HCT116 (cell line): Measurements from ENCODE around the gene KAZN. TPM values are rescaled to one million over a fixed set of nuclear protein-coding genes. Genes with fewer than 3 reads are reported as not detected.

Experiments used
- ATAC-seq: fragments of 200-7000 bp; cut with Tn5 transposase; 2 replicates; pipeline ENCODE4 v1.9.1; 2020; ENCODE audit warnings: mild to moderate bottlenecking, moderate library complexity
- BruUV-seq: library from RNA; stranded (reverse); fragments of 400-500 nt; replicated peaks from 2 replicates; lab custom pipeline; 2021; lab: Mats Ljungman, UMichigan
- CTCF ChIA-PET: fragments of 300-600 bp; sonication (Branson Sonifier 250); formaldehyde crosslinking; loops from one replicate; lab custom pipeline; 2021; ENCODE audit warnings: antibody characterized with exemption; lab: Charles Lee
- POLR2A ChIA-PET: fragments of 300-600, 350-600 bp; sonication (Branson Sonifier 250); formaldehyde crosslinking; loops from one replicate; lab custom pipeline; 2021; ENCODE audit warnings: antibody characterized with exemption; lab: Charles Lee
- RAD21 ChIA-PET, 2 experiments: fragments of 300-600 bp; sonication (Branson Sonifier 250); formaldehyde crosslinking; loops; one replicate each; lab custom pipeline; 2023; ENCODE audit warnings: low total read pairs in 2 of 2; ENCODE audit not compliant: uncharacterized antibody in 2 of 2, unreplicated experiment in 2 of 2, low non-redundant PET in 1 of 2; lab: Charles Lee
- DNase-seq: peaks from one replicate; pipeline ENCODE4 v3.0.0-alpha.2; 2010; ENCODE audit warnings: low read depth, low spot score
- H2AFZ ChIP-seq: fragments of 200-600 bp; shearing (Covaris generic), sonication (generic); 2 replicates; pipeline ENCODE4 v1.6.1; 2017; ENCODE audit warnings: low read depth, mixed run types, mixed read lengths, antibody characterized with exemption, low read length; ENCODE audit not compliant: poor library complexity, severe bottlenecking
- H3K27ac ChIP-seq: 2 replicates; pipeline ENCODE4 v1.5.1; 2012; ENCODE audit warnings: low read depth, low read length
- H3K27me3 ChIP-seq: fragments of 200-600 bp; sonication (generic); 2 replicates; pipeline ENCODE4 v1.6.1; 2016; ENCODE audit warnings: mixed run types, low read length, mixed read lengths; ENCODE audit not compliant: insufficient read depth
- H3K36me3 ChIP-seq, 2 experiments: fragments of 200-500 bp in 1 of 2; fragments of 200-600 bp in 1 of 2; sonication (Bioruptor generic) in 1 of 2; sonication (generic) in 1 of 2; 2 replicates each; pipeline versions ENCODE4 v1.5.1 to v1.6.1; 2014 to 2016; ENCODE audit warnings: low read length in 2 of 2, inconsistent platforms in 1 of 2, mixed read lengths in 1 of 2, mixed run types in 1 of 2; ENCODE audit not compliant: insufficient read depth in 2 of 2, control insufficient read depth in 1 of 2
- H3K4me1 ChIP-seq, 2 experiments: fragments of 200-600 bp in 1 of 2; sonication (generic) in 1 of 2; 2 replicates each; pipeline versions ENCODE4 v1.5.1 to v1.6.1; 2012 to 2017; ENCODE audit warnings: low read length in 2 of 2, inconsistent platforms in 1 of 2, mild to moderate bottlenecking in 1 of 2, mixed read lengths in 1 of 2, mixed run types in 1 of 2, moderate library complexity in 1 of 2; ENCODE audit not compliant: insufficient read depth in 2 of 2, control insufficient read depth in 1 of 2
- H3K4me2 ChIP-seq: fragments of 200-600 bp; sonication (generic); 2 replicates; pipeline ENCODE4 v1.6.1; 2017; ENCODE audit warnings: mixed run types, low read length, mixed read lengths
- H3K4me3 ChIP-seq, 2 experiments: fragments of 200-600 bp in 1 of 2; sonication (generic) in 1 of 2; replicated peaks in 1 of 2; 2 replicates each; pipeline ENCODE4 v1.5.1; 2011 to 2016; ENCODE audit warnings: low read length in 2 of 2, control low read depth in 1 of 2, low read depth in 1 of 2, mild to moderate bottlenecking in 1 of 2, mixed read lengths in 1 of 2, mixed run types in 1 of 2
- H3K79me2 ChIP-seq: fragments of 200-600 bp; sonication (generic); 2 replicates; pipeline ENCODE4 v1.6.1; 2017; ENCODE audit warnings: mild to moderate bottlenecking, mixed run types, low read length, moderate library complexity, mixed read lengths; ENCODE audit not compliant: insufficient read depth
- H3K9ac ChIP-seq: fragments of 200-600 bp; sonication (generic); 2 replicates; pipeline ENCODE4 v1.6.1; 2016; ENCODE audit warnings: low read length, mixed read lengths
- H3K9me2 ChIP-seq: fragments of 200-600 bp; sonication (generic), shearing (Covaris generic); 2 replicates; pipeline ENCODE4 v1.6.1; 2017; ENCODE audit warnings: mixed run types, mild to moderate bottlenecking, moderate library complexity; ENCODE audit not compliant: insufficient read depth
- H3K9me3 ChIP-seq, 2 experiments: fragments of 200-500 bp in 1 of 2; fragments of 200-600 bp in 1 of 2; sonication (Bioruptor generic) in 1 of 2; sonication (generic) in 1 of 2; 2 replicates each; pipeline ENCODE4 v1.6.1; 2014 to 2017; ENCODE audit warnings: low read length in 2 of 2, mixed read lengths in 2 of 2, inconsistent platforms in 1 of 2, low read depth in 1 of 2, mild to moderate bottlenecking in 1 of 2, mixed run types in 1 of 2, moderate library complexity in 1 of 2; ENCODE audit not compliant: control insufficient read depth in 1 of 2, insufficient read depth in 1 of 2
- H4K20me1 ChIP-seq: fragments of 200-600 bp; sonication (generic), shearing (Covaris generic); 2 replicates; pipeline ENCODE4 v1.6.1; 2017; ENCODE audit warnings: mixed run types, mild to moderate bottlenecking, moderate library complexity; ENCODE audit not compliant: insufficient read depth
- ATF3 ChIP-seq: IDR thresholded peaks from 2 replicates; pipeline ENCODE4 v1.6.1; 2012
- CBX3 ChIP-seq: IDR thresholded peaks from 2 replicates; pipeline ENCODE4 v1.6.1; 2012; ENCODE audit warnings: low read depth
- CEBPB ChIP-seq: IDR thresholded peaks from 2 replicates; pipeline ENCODE4 v1.6.1; 2012; ENCODE audit warnings: low read depth
- EGR1 ChIP-seq: IDR thresholded peaks from 2 replicates; pipeline ENCODE4 v1.6.1; 2012; ENCODE audit warnings: low read depth
- EZH2phosphoT487 ChIP-seq: fragments of 200-600 bp; IDR thresholded peaks from 2 replicates; pipeline ENCODE4 v1.6.1; 2018; ENCODE audit warnings: antibody characterized with exemption, borderline replicate concordance
- MAX ChIP-seq: IDR thresholded peaks from 2 replicates; pipeline ENCODE4 v1.6.1; 2012
- POLR2A ChIP-seq: IDR thresholded peaks from 2 replicates; pipeline ENCODE4 v1.7.0; 2011; ENCODE audit warnings: borderline replicate concordance; ENCODE audit not compliant: insufficient read depth, insufficient read length; ENCODE audit errors: extremely low read depth
- REST ChIP-seq: IDR thresholded peaks from 2 replicates; pipeline ENCODE4 v1.6.1; 2012; ENCODE audit warnings: low read depth
- YY1 ChIP-seq: IDR thresholded peaks from 2 replicates; pipeline ENCODE4 v1.6.1; 2011; ENCODE audit warnings: low read length, low read depth, moderate library complexity, mild to moderate bottlenecking; ENCODE audit not compliant: insufficient replicate concordance; ENCODE audit errors: extremely low read depth
- ZFX ChIP-seq: fragments of 450-650 bp; IDR thresholded peaks from 2 replicates; pipeline ENCODE4 v1.6.1; 2017
- intact Hi-C: fragments of 100-400 bp; cut with micrococcal nuclease; formaldehyde crosslinking; loops from 2 replicates; pipeline ENCODE4 v1.10.0; 2022
- total RNA-seq: library from RNA; stranded (reverse); gene quantifications from one replicate; pipeline ENCODE4 v1.2.1, GENCODE V29; 2021; ENCODE audit not compliant: unreplicated experiment

Gene KAZN
- total RNA-seq, 1 experiment from 2014 or later = 13.4 TPM

DNA sequence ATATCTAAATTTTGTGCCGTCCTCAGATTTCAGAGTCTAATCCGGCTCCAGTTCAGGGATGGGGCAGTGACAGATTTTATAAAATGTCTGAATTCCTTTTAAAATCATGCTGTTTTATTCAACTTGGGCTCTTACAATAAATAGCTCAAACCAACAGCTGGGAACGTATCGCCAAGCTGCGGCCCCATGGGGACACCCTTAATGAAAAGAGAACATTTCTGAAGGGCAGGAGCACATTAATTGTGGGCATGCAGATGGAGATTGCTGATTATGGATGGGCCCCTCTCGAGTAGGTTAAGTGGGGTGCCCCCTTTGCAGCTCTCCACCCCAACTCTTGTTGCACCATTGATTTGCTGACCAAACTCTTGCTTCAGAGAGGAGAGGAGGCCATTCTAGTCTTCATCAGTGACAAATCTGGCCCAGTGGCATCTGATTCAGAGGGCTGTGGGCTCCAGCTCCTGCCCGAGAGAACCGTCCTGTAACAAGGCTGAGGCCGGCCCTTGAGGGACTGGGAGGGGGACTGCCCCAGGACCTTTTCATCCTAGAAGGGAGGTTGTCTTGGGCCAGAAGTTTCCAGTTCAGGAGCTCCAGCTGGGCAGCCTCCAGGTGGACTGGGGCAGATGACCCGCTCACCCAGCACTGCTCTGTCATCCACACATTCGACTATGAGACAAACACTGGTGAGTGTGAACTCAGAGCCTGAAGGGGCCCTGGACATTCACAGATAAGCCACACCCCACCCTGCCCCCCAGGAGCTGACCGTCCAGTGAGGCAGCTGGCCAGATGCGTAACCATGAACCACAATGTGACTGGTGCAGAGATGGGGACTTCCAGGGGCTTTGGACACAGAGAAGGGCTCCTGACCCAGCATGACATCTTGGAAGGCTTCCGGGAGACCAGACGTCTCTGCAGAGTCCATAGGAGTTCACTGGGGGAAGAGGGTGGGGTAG lies 500.0 kb downstream of the KAZN start:
- DNase-seq (no peak), ATAC-seq (no peak)
- no peaks in the 10 kb centered on the region for H3K36me3 ChIP-seq
- H3K27ac ChIP-seq = no peak overlapping the region
- H2AFZ ChIP-seq = no peak overlapping the region
- TF ChIP-seq ZFX (no peak), CBX3 (no peak), EZH2phosphoT487 (no peak), EGR1 (no peak), ATF3 (no peak), CEBPB (no peak), POLR2A (no peak), YY1 (no peak), MAX (no peak), REST (no peak)
- no peak overlapping the region for H3K4me2 ChIP-seq
- no peaks in the 10 kb centered on the region for H3K79me2 ChIP-seq
- no peaks in the 10 kb centered on the region for H4K20me1 ChIP-seq
- BruUV-seq = no TSS peak
- peaks cover 12% of the 10 kb centered on the region; the same call in 1 of the 2 replicates for H3K27me3 ChIP-seq
- no peaks in the 10 kb centered on the region for H3K9me3 ChIP-seq
- no peaks in the 10 kb centered on the region for H3K4me1 ChIP-seq
- H3K9ac ChIP-seq = no peak overlapping the region
- no peak overlapping the region for H3K4me3 ChIP-seq
- no peaks in the 10 kb centered on the region for H3K9me2 ChIP-seq
- ChIA-PET POLR2A (no interaction called here), RAD21 (no interaction called here), CTCF (interaction anchor here (0.7 to 1.2 kb wide), 2 partner anchors 9 to 34 kb away, joined by 3 read pairs; no protein-coding TSS in a partner anchor)
- intact Hi-C loops = loop anchor here (5.0 kb wide), 1 partner anchor 1131 kb away; no protein-coding TSS in a partner anchor
